Measurements from ENCODE around the gene ALK.

- TF ChIP-seq CTCF (IDR thresholded peaks at IDR 0.05): no peak
- no peak for TF ChIP-seq POLR2A (IDR thresholded peaks at IDR 0.05)
These were observed 4.8 kb downstream of the ALK start for GRCh38 chr2:29916571-29916970.

Data from Peyer's patch (tissue), 4 donors.